CD4-positive, alpha-beta T cell treated with Interleukin-17A for 4 hours (primary cell): ENCODE results near the gene APBA2.

Source experiments
- DNase-seq: peaks from one replicate; pipeline ENCODE4 v3.0.0-alpha.2; 2020; ENCODE audit warnings: mixed read lengths

APBA2 gene

GRCh38 chr15:28986108-28986507, 100.3 kb downstream of the APBA2 start:
- DNase-seq = peak; percentile 17

- DNase-seq = no peak
These were observed 101.0 kb downstream of the APBA2 start for GRCh38 chr15:28986726-28987125.

GRCh38 chr15:28987337-28987736, 101.6 kb downstream of the APBA2 start:
- no peak for DNase-seq

GRCh38 chr15:28989239-28989830, 103.6 kb downstream of the APBA2 start:
- DNase-seq = no peak

GRCh38 chr15:28989896-28990295, 104.1 kb downstream of the APBA2 start:
- DNase-seq = no peak

- DNase-seq = no peak
These were observed 104.6 kb downstream of the APBA2 start for GRCh38 chr15:28990390-28990789.

- DNase-seq = no peak
These were observed 105.7 kb downstream of the APBA2 start for GRCh38 chr15:28991236-28992171.

- no peak for DNase-seq
These were observed 106.6 kb downstream of the APBA2 start for GRCh38 chr15:28992336-28992864.

- no peak for DNase-seq
These were observed 107.4 kb downstream of the APBA2 start for GRCh38 chr15:28993051-28993719.

- DNase-seq = no peak
These were observed 107.9 kb downstream of the APBA2 start for GRCh38 chr15:28993720-28994053.

- DNase-seq = no peak
These were observed 108.5 kb downstream of the APBA2 start for GRCh38 chr15:28994142-28994830.

GRCh38 chr15:28994831-28995596, 109.2 kb downstream of the APBA2 start:
- DNase-seq = no peak

GRCh38 chr15:28995705-28996104, 109.9 kb downstream of the APBA2 start:
- no peak for DNase-seq

- DNase-seq = no peak
These were observed 110.5 kb downstream of the APBA2 start for GRCh38 chr15:28996289-28996688.

GRCh38 chr15:28996953-28997352, 111.2 kb downstream of the APBA2 start:
- no peak for DNase-seq

GRCh38 chr15:28997791-28998190, 112.0 kb downstream of the APBA2 start:
- no peak for DNase-seq

GRCh38 chr15:28998511-28998910, 112.7 kb downstream of the APBA2 start:
- DNase-seq = no peak

GRCh38 chr15:29003191-29003839, 117.5 kb downstream of the APBA2 start:
- no peak for DNase-seq

GRCh38 chr15:29003840-29004233, 118.1 kb downstream of the APBA2 start:
- no peak for DNase-seq

GRCh38 chr15:29005931-29006330, 120.2 kb downstream of the APBA2 start:
- no peak for DNase-seq

- no peak for DNase-seq
These were observed 123.1 kb downstream of the APBA2 start for GRCh38 chr15:29008846-29009245.

GRCh38 chr15:29012097-29012496, 126.3 kb downstream of the APBA2 start:
- DNase-seq = no peak
